ENCODE measurements around the gene ISG15.
"Not testable (repeated sequence)": the region's sequence is repeated elsewhere in the genome, so short reads cannot be mapped to it uniquely, and the experiment has no call there.

The ISG15 gene

GRCh38 chr1:973459-974292 lies 39.6 kb upstream of the ISG15 start:
- TF ChIP-seq YY1 (IDR thresholded peaks at IDR 0.05; ENCODE audit: insufficient read depth, insufficient read length), result no peak
- no peak for TF ChIP-seq SUZ12 (IDR thresholded peaks at IDR 0.05; ENCODE audit: extremely low read depth, insufficient read depth, insufficient read length)
- TF ChIP-seq ZNF274 (IDR thresholded peaks at IDR 0.05; ENCODE audit: low read depth, low read length), result no peak
- Histone ChIP-seq H3K36me3 (ENCODE audit: insufficient read depth, insufficient read length, low read length) (no peaks in the 10 kb centered on the region), H3K9me3 (ENCODE audit: insufficient read depth, low read length) (no peaks in the 10 kb centered on the region), H3K9ac (ENCODE audit: insufficient read length, low read depth) (no peak overlapping the region), H3K4me1 (ENCODE audit: insufficient read depth, insufficient read length) (peaks cover 6% of the 10 kb centered on the region), H3K4me3 (ENCODE audit: insufficient read length, low read depth) (no peak overlapping the region), H3K27me3 (ENCODE audit: insufficient read depth, insufficient read length) (peaks cover 9% of the 10 kb centered on the region)
- no peak for DNase-seq (ENCODE audit: low read depth, low spot score)

DNA sequence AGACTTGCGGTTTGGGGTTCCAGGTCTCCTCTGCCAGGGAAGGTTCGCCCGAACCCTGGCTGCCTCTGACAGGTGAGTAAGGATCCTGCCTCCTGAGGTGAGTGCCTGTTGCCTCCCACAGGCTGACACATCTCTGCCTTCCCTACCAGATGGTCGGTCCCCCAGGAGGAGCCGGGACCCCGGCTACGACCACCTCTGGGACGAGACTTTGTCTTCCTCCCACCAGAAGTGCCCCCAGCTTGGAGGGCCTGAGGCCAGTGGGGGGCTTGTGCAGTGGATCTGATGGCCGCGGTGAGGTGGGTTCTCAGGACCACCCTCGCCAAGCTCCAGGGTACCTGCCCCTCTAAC lies 39.0 kb upstream of the ISG15 start:
- H3K36me3 ChIP-seq (ENCODE audit: insufficient read depth, insufficient read length, low read length), result no peaks in the 10 kb centered on the region
- H3K9me3 ChIP-seq (ENCODE audit: insufficient read depth, low read length), result no peaks in the 10 kb centered on the region
- H3K9ac ChIP-seq (ENCODE audit: insufficient read length, low read depth), result no peak overlapping the region
- H3K4me1 ChIP-seq (ENCODE audit: insufficient read depth, insufficient read length), result peaks cover 6% of the 10 kb centered on the region
- H3K4me3 ChIP-seq (ENCODE audit: insufficient read length, low read depth), result no peak overlapping the region
- DNase-seq (ENCODE audit: low read depth, low spot score), result no peak
- peaks cover 4% of the 10 kb centered on the region for H3K27me3 ChIP-seq (ENCODE audit: insufficient read depth, insufficient read length)
- TF ChIP-seq ZNF274 (IDR thresholded peaks at IDR 0.05; ENCODE audit: low read depth, low read length), result no peak
- TF ChIP-seq SUZ12 (IDR thresholded peaks at IDR 0.05; ENCODE audit: extremely low read depth, insufficient read depth, insufficient read length), result no peak
- TF ChIP-seq YY1 (IDR thresholded peaks at IDR 0.05; ENCODE audit: insufficient read depth, insufficient read length), result no peak

- TF ChIP-seq SUZ12 (IDR thresholded peaks at IDR 0.05; ENCODE audit: extremely low read depth, insufficient read depth, insufficient read length), result no peak
- TF ChIP-seq YY1 (IDR thresholded peaks at IDR 0.05; ENCODE audit: insufficient read depth, insufficient read length), result no peak
- TF ChIP-seq ZNF274 (IDR thresholded peaks at IDR 0.05; ENCODE audit: low read depth, low read length), result no peak
- Histone ChIP-seq H3K27me3 (ENCODE audit: insufficient read depth, insufficient read length) (no peaks in the 10 kb centered on the region), H3K9me3 (ENCODE audit: insufficient read depth, low read length) (no peaks in the 10 kb centered on the region), H3K9ac (ENCODE audit: insufficient read length, low read depth) (no peak overlapping the region), H3K4me1 (ENCODE audit: insufficient read depth, insufficient read length) (peaks cover 6% of the 10 kb centered on the region), H3K4me3 (ENCODE audit: insufficient read length, low read depth) (no peak overlapping the region), H3K36me3 (ENCODE audit: insufficient read depth, insufficient read length, low read length) (no peaks in the 10 kb centered on the region)
- DNase-seq (ENCODE audit: low read depth, low spot score), result no peak
These were observed 38.5 kb upstream of the ISG15 start for GRCh38 chr1:974687-975328.

DNA sequence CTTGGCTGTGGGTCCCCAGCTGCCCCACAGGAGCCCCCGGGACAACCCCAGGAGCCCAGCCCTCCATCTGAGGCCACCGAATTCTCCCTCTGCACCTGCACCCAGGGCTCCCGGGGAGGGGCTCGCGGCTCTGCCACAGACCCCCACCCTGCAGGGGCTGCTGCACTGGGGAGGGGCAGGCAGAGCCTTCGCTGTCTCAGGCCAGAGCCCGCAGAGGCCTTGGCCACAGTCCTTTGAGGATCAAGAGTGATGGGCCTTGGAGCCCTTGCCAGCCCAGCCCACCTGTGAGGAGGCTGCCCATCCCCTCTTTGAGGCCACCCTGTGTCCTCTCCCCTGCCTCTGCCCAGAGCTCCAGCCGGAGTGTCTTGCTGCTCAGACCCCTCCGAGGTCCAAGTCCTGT lies 37.9 kb upstream of the ISG15 start:
- Histone ChIP-seq H3K9ac (ENCODE audit: insufficient read length, low read depth) (no peak overlapping the region), H3K4me1 (ENCODE audit: insufficient read depth, insufficient read length) (peaks cover 3% of the 10 kb centered on the region), H3K4me3 (ENCODE audit: insufficient read length, low read depth) (no peak overlapping the region), H3K27me3 (ENCODE audit: insufficient read depth, insufficient read length) (no peaks in the 10 kb centered on the region), H3K36me3 (ENCODE audit: insufficient read depth, insufficient read length, low read length) (no peaks in the 10 kb centered on the region), H3K9me3 (ENCODE audit: insufficient read depth, low read length) (no peaks in the 10 kb centered on the region)
- TF ChIP-seq SUZ12 (IDR thresholded peaks at IDR 0.05; ENCODE audit: extremely low read depth, insufficient read depth, insufficient read length) (no peak), ZNF274 (IDR thresholded peaks at IDR 0.05; ENCODE audit: low read depth, low read length) (no peak), YY1 (IDR thresholded peaks at IDR 0.05; ENCODE audit: insufficient read depth, insufficient read length) (no peak)
- no peak for DNase-seq (ENCODE audit: low read depth, low spot score)

GRCh38 chr1:975896-976683 lies 37.2 kb upstream of the ISG15 start:
- TF ChIP-seq YY1 (IDR thresholded peaks at IDR 0.05; ENCODE audit: insufficient read depth, insufficient read length), result no peak
- TF ChIP-seq ZNF274 (IDR thresholded peaks at IDR 0.05; ENCODE audit: low read depth, low read length), result no peak
- TF ChIP-seq SUZ12 (IDR thresholded peaks at IDR 0.05; ENCODE audit: extremely low read depth, insufficient read depth, insufficient read length), result no peak
- Histone ChIP-seq H3K4me3 (ENCODE audit: insufficient read length, low read depth) (no peak overlapping the region), H3K9me3 (ENCODE audit: insufficient read depth, low read length) (no peaks in the 10 kb centered on the region), H3K27me3 (ENCODE audit: insufficient read depth, insufficient read length) (no peaks in the 10 kb centered on the region), H3K9ac (ENCODE audit: insufficient read length, low read depth) (no peak overlapping the region), H3K4me1 (ENCODE audit: insufficient read depth, insufficient read length) (peaks cover 2% of the 10 kb centered on the region), H3K36me3 (ENCODE audit: insufficient read depth, insufficient read length, low read length) (no peaks in the 10 kb centered on the region)
- DNase-seq (ENCODE audit: low read depth, low spot score), result no peak

GRCh38 chr1:976791-977190 lies 36.5 kb upstream of the ISG15 start:
- H3K27me3 ChIP-seq (ENCODE audit: insufficient read depth, insufficient read length); H3K9ac ChIP-seq (ENCODE audit: insufficient read length, low read depth); H3K9me3 ChIP-seq (ENCODE audit: insufficient read depth, low read length); H3K4me1 ChIP-seq (ENCODE audit: insufficient read depth, insufficient read length); H3K36me3 ChIP-seq (ENCODE audit: insufficient read depth, insufficient read length, low read length); H3K4me3 ChIP-seq (ENCODE audit: insufficient read length, low read depth); DNase-seq (ENCODE audit: low read depth, low spot score): not testable (repeated sequence)
